Loucy (cell line): Measurements from ENCODE around the gene CHRNA3.

Source experiments
- H2AFZ ChIP-seq: fragments of 200-600 bp; sonication (generic); 2 replicates; pipeline ENCODE4 v1.6.0; 2016; ENCODE audit warnings: antibody characterized with exemption, mild to moderate bottlenecking, low read length, moderate library complexity
- H3F3A ChIP-seq: fragments of 200-600 bp; 2 replicates; pipeline ENCODE4 v1.6.0; 2016; ENCODE audit warnings: antibody characterized with exemption, low read depth, mild to moderate bottlenecking
- H3K27me3 ChIP-seq: fragments of 200-600 bp; sonication (generic); 2 replicates; pipeline ENCODE4 v1.6.1; 2014; ENCODE audit warnings: low read length, mild to moderate bottlenecking; ENCODE audit not compliant: insufficient read depth, poor library complexity, severe bottlenecking
- H3K36me3 ChIP-seq: fragments of 200-600 bp; sonication (generic); 2 replicates; pipeline ENCODE4 v1.6.1; 2016; ENCODE audit warnings: low read length; ENCODE audit not compliant: insufficient read depth
- H3K4me1 ChIP-seq: fragments of 200-600 bp; sonication (generic); 2 replicates; pipeline ENCODE4 v1.5.1; 2014; ENCODE audit warnings: low read length, mild to moderate bottlenecking; ENCODE audit not compliant: insufficient read depth, poor library complexity, severe bottlenecking
- H3K4me2 ChIP-seq: fragments of 200-600 bp; sonication (generic); 2 replicates; pipeline ENCODE4 v1.6.0; 2014; ENCODE audit warnings: antibody characterized with exemption, low read length, low read depth, mild to moderate bottlenecking; ENCODE audit not compliant: poor library complexity, severe bottlenecking
- H3K4me3 ChIP-seq: fragments of 200-600 bp; sonication (generic); 2 replicates; pipeline ENCODE4 v1.5.1; 2014; ENCODE audit warnings: low read length, mild to moderate bottlenecking, mixed read lengths; ENCODE audit not compliant: poor library complexity, severe bottlenecking
- H3K79me2 ChIP-seq: fragments of 200-600 bp; sonication (generic); 2 replicates; pipeline ENCODE4 v1.6.1; 2014; ENCODE audit warnings: low read length; ENCODE audit not compliant: insufficient read depth
- H3K9ac ChIP-seq: fragments of 200-600 bp; sonication (generic); 2 replicates; pipeline ENCODE4 v1.6.0; 2014; ENCODE audit warnings: mild to moderate bottlenecking, low read depth, low read length, moderate library complexity; ENCODE audit not compliant: poor library complexity, severe bottlenecking
- H3K9me2 ChIP-seq: fragments of 200-600 bp; sonication (generic); replicated peaks from 2 replicates; pipeline ENCODE4 v1.6.1; 2016; ENCODE audit warnings: low read depth, low read length, mixed read lengths
- H3K9me3 ChIP-seq: fragments of 200-600 bp; sonication (generic); 2 replicates; pipeline ENCODE4 v1.6.1; 2014; ENCODE audit warnings: mild to moderate bottlenecking, antibody characterized with exemption, low read length, low read depth; ENCODE audit not compliant: insufficient read depth
- H4K20me1 ChIP-seq: fragments of 200-600 bp; sonication (generic); 2 replicates; pipeline ENCODE4 v1.6.0; 2014; ENCODE audit warnings: antibody characterized with exemption, low read length, mild to moderate bottlenecking; ENCODE audit not compliant: insufficient read depth, poor library complexity, severe bottlenecking
- CTCF ChIP-seq: fragments of 200-600 bp; sonication (generic); conservative IDR thresholded peaks from 2 replicates; pipeline ENCODE4 v1.5.1; 2014; ENCODE audit warnings: mild to moderate bottlenecking, antibody characterized with exemption, low read length
- EZH2phosphoT487 ChIP-seq: fragments of 200-600 bp; IDR thresholded peaks from 2 replicates; pipeline ENCODE4 v1.6.1; 2018; ENCODE audit warnings: antibody characterized with exemption, mild to moderate bottlenecking, moderate library complexity, borderline replicate concordance

Gene CHRNA3

GRCh38 chr15:78619022-78619950, 1.5 kb downstream of the CHRNA3 start:
- Histone ChIP-seq H2AFZ (no peak overlapping the region), H3K27me3 (peaks cover 26% of the 10 kb centered on the region), H3K79me2 (no peaks in the 10 kb centered on the region), H3K9ac (no peak overlapping the region), H3K36me3 (no peaks in the 10 kb centered on the region), H3F3A (no peaks in the 10 kb centered on the region), H3K4me1 (no peaks in the 10 kb centered on the region), H4K20me1 (no peaks in the 10 kb centered on the region), H3K4me2 (peak overlapping the region; percentile 68), H3K9me3 (no peaks in the 10 kb centered on the region), H3K9me2 (no peaks in the 10 kb centered on the region), H3K4me3 (no peak overlapping the region)
- no peak for TF ChIP-seq CTCF
- no peak for TF ChIP-seq EZH2phosphoT487

- H3K4me3 ChIP-seq: no peak overlapping the region
- H3K9me3 ChIP-seq: no peaks in the 10 kb centered on the region
- no peak overlapping the region for H2AFZ ChIP-seq
- no peaks in the 10 kb centered on the region for H3K36me3 ChIP-seq
- H3K27me3 ChIP-seq: peaks cover 26% of the 10 kb centered on the region
- H3F3A ChIP-seq: no peaks in the 10 kb centered on the region
- no peaks in the 10 kb centered on the region for H3K9me2 ChIP-seq
- TF ChIP-seq EZH2phosphoT487 (no peak), CTCF (peak; percentile 89)
- H3K4me2 ChIP-seq: no peak overlapping the region
- no peaks in the 10 kb centered on the region for H3K4me1 ChIP-seq
- no peak overlapping the region for H3K9ac ChIP-seq
- no peaks in the 10 kb centered on the region for H4K20me1 ChIP-seq
- no peaks in the 10 kb centered on the region for H3K79me2 ChIP-seq
Measured at GRCh38 chr15:78618490-78618934, 2.3 kb downstream of the CHRNA3 start.

DNA sequence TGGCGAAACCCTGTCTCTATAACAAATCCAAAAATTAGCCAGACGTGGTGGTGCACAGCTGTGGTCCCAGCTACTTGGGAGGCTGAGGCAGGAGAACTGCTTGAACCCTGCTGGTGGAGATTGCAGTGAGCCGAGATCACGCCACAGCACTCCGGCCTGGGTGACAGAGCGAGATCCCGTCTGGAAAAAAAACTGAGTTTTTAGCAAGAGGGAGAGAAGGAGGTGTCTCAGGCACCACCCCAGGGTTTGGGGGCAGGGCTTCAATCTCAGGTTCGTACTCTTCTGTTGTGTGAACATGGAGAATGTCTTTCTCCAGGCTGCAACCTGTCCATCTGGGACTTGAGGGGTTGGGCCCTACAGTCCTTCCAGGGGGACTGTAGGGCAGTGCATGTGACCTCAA, 2.7 kb downstream of the CHRNA3 start:
- Histone ChIP-seq H3K9me3 (no peaks in the 10 kb centered on the region), H3K27me3 (peaks cover 26% of the 10 kb centered on the region), H3K4me1 (no peaks in the 10 kb centered on the region), H4K20me1 (no peaks in the 10 kb centered on the region), H3K9ac (no peak overlapping the region), H3K4me2 (no peak overlapping the region), H3K9me2 (no peaks in the 10 kb centered on the region), H3K4me3 (no peak overlapping the region), H3K79me2 (no peaks in the 10 kb centered on the region), H3K36me3 (no peaks in the 10 kb centered on the region), H2AFZ (no peak overlapping the region), H3F3A (no peaks in the 10 kb centered on the region)
- TF ChIP-seq CTCF: no peak
- TF ChIP-seq EZH2phosphoT487: no peak
